Neural progenitor cell (in vitro differentiated cells): Measurements from ENCODE around the gene CEP19.

Experiments used
- EZH2 ChIP-seq: fragments of 200-600 bp; sonication (generic); IDR thresholded peaks from 2 replicates; pipeline ENCODE4 v1.6.1; 2017; ENCODE audit warnings: antibody characterized with exemption, mild to moderate bottlenecking, moderate library complexity
- EZH2phosphoT487 ChIP-seq: fragments of 200-600 bp; sonication (generic); IDR thresholded peaks from 2 replicates; pipeline ENCODE4 v1.6.1; 2017; ENCODE audit warnings: antibody characterized with exemption
- TF ChIP-seq, protein P1 (sequence below): fragments of 200-600 bp; sonication (generic); IDR thresholded peaks from 2 replicates; pipeline ENCODE4 v1.5.1; 2017; ENCODE audit warnings: antibody characterized with exemption, mild to moderate bottlenecking

DNA sequence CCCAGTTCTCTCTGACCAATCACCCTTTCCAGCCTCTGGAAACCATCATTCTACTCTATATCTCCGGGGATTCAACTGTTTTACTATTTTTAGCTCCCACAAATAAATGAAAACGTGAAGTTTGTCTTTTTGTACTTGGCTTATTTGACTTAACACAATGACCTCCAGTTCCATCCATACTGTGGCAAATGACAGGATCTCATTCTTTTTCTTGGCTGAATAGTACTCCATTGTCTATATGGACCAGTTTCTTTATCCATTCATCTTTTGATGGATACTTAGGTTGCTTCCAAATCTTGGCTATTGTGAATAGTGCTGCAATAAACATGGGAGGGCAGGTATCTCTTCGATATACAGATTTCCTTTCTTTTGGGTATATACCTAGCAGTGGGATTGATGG lies 38.4 kb downstream of the CEP19 start:
- TF ChIP-seq, protein P1, sequence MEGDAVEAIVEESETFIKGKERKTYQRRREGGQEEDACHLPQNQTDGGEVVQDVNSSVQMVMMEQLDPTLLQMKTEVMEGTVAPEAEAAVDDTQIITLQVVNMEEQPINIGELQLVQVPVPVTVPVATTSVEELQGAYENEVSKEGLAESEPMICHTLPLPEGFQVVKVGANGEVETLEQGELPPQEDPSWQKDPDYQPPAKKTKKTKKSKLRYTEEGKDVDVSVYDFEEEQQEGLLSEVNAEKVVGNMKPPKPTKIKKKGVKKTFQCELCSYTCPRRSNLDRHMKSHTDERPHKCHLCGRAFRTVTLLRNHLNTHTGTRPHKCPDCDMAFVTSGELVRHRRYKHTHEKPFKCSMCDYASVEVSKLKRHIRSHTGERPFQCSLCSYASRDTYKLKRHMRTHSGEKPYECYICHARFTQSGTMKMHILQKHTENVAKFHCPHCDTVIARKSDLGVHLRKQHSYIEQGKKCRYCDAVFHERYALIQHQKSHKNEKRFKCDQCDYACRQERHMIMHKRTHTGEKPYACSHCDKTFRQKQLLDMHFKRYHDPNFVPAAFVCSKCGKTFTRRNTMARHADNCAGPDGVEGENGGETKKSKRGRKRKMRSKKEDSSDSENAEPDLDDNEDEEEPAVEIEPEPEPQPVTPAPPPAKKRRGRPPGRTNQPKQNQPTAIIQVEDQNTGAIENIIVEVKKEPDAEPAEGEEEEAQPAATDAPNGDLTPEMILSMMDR: no peak
- TF ChIP-seq EZH2phosphoT487 (no peak), EZH2 (no peak)
